HG03280 (cell line): ENCODE results near the gene NIPSNAP3A.
A peak's percentile ranks its signal among the peaks of the same experiment; 100 is the strongest.
"Not testable (repeated sequence)": the region's sequence is repeated elsewhere in the genome, so short reads cannot be mapped to it uniquely, and the experiment has no call there.

Experiments used
- ATAC-seq: cut with Tn5 transposase; IDR thresholded peaks from one replicate; pipeline ENCODE4 v1.9.1; 2021; ENCODE audit warnings: mild to moderate bottlenecking, moderate library complexity; ENCODE audit not compliant: unreplicated experiment

The NIPSNAP3A gene

GRCh38 chr9:104747565-104748358, at the start of gene NIPSNAP3A:
TSS of gene NIPSNAP3A (plus strand) at chr9:104747683. CDS start at chr9:104747793, 110 bp downstream.
- peak; percentile 88 for ATAC-seq

GRCh38 chr9:104700306-104700705, 47.2 kb upstream of the NIPSNAP3A start:
- ATAC-seq: no peak

- not testable (repeated sequence) for ATAC-seq
Observed at GRCh38 chr9:104708737-104709136, 38.7 kb upstream of the NIPSNAP3A start.

GRCh38 chr9:104711604-104712003, 35.9 kb upstream of the NIPSNAP3A start:
- ATAC-seq: no peak

GRCh38 chr9:104725014-104725413, 22.5 kb upstream of the NIPSNAP3A start:
- no peak for ATAC-seq

GRCh38 chr9:104738452-104738851, 9.0 kb upstream of the NIPSNAP3A start:
- ATAC-seq: no peak

- no peak for ATAC-seq
Observed at GRCh38 chr9:104740621-104741020, 6.9 kb upstream of the NIPSNAP3A start.

- ATAC-seq: peak; percentile 38
Observed at GRCh38 chr9:104743376-104743985, 4.0 kb upstream of the NIPSNAP3A start.

- no peak for ATAC-seq
Observed at GRCh38 chr9:104745852-104746251, 1.6 kb upstream of the NIPSNAP3A start.

GRCh38 chr9:104746285-104746684, 1.2 kb upstream of the NIPSNAP3A start:
- no peak for ATAC-seq

GRCh38 chr9:104746798-104747197, 685 bp upstream of the NIPSNAP3A start:
- no peak for ATAC-seq

GRCh38 chr9:104747245-104747564, 278 bp upstream of the NIPSNAP3A start:
- ATAC-seq: no peak

- peak; percentile 0 for ATAC-seq
Observed at GRCh38 chr9:104748359-104749031, 1.0 kb downstream of the NIPSNAP3A start.

- no peak for ATAC-seq
Observed at GRCh38 chr9:104750185-104750767, 2.8 kb downstream of the NIPSNAP3A start.

- no peak for ATAC-seq
Observed at GRCh38 chr9:104758974-104759373, 11.5 kb downstream of the NIPSNAP3A start.

GRCh38 chr9:104765138-104765537, 17.7 kb downstream of the NIPSNAP3A start:
- peak; percentile 49 for ATAC-seq

GRCh38 chr9:104766025-104766424, 18.5 kb downstream of the NIPSNAP3A start:
- no peak for ATAC-seq

GRCh38 chr9:104767507-104767906, 20.0 kb downstream of the NIPSNAP3A start:
- ATAC-seq: no peak

- not testable (repeated sequence) for ATAC-seq
Observed at GRCh38 chr9:104769029-104769428, 21.5 kb downstream of the NIPSNAP3A start.

GRCh38 chr9:104769655-104770054, 22.2 kb downstream of the NIPSNAP3A start:
- no peak for ATAC-seq

- ATAC-seq: no peak
Observed at GRCh38 chr9:104772714-104773510, 25.4 kb downstream of the NIPSNAP3A start.
